Measurements from ENCODE around the gene ATP6AP1. TPM values are rescaled to one million over a fixed set of nuclear protein-coding genes. Genes with fewer than 3 reads are reported as not detected.

ATP6AP1 gene
- total and polyA plus RNA-seq, 10 of the 15 experiments (the other 5 are each of a cell fraction or from before 2014, with no cell fraction given), result 4.5 to 56.4 (median 32.0) TPM

DNA sequence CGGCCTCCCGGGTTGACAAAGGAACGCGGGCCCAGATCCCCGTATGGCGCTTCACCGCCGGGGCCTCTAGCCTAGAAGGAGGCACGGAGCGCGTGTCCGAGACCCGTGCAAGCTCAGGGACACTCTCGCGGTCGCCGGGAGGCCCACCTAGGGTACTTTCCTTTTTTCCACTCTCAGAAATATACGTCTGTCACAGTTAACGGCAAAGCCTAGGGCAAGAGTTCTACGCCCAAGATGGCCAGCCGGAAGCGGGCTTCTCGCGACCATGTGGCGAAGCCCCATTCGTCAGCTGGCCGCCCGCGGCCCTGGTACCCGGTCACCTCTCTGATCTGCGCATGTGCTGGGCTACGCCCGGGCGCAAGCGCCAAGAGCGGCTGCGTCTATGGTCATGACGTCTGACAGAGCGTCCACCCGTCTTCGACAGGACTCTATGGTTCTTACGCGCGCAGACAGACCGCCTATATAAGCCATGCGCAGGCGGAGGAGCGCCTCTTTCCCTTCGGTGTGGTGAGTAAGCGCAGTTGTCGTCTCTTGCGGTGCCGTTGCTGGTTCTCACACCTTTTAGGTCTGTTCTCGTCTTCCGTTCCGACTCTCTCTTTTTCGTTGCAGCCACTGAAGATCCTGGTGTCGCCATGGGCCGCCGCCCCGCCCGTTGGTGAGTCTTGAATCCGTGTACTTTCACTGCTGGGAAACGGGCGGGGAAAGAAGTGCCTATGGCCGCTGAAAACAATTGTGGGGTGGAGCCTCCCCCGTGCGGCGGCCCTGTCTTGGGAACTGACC lies 30.4 kb upstream of the ATP6AP1 start, which contains the start of gene RPL10 (continued):
- TF ChIP-seq SMARCA5 (IDR thresholded peaks at IDR 0.05), result 0 out of 2 replicates have a peak, but pooled peaks have one; percentile 53
- TF ChIP-seq FOXM1 (IDR thresholded peaks at IDR 0.05; ENCODE audit: low read depth, low read length), result no peak
- no peak for TF ChIP-seq YBX1 (IDR thresholded peaks at IDR 0.05)
- TF ChIP-seq IRF5 (IDR thresholded peaks at IDR 0.05; ENCODE audit: borderline replicate concordance), result no peak
- TF ChIP-seq SKIL (IDR thresholded peaks at IDR 0.05; ENCODE audit: low read depth, poor library complexity, severe bottlenecking), result no peak
- no peak for TF ChIP-seq IRF3 (IDR thresholded peaks at IDR 0.05)
- TF ChIP-seq, protein P1, sequence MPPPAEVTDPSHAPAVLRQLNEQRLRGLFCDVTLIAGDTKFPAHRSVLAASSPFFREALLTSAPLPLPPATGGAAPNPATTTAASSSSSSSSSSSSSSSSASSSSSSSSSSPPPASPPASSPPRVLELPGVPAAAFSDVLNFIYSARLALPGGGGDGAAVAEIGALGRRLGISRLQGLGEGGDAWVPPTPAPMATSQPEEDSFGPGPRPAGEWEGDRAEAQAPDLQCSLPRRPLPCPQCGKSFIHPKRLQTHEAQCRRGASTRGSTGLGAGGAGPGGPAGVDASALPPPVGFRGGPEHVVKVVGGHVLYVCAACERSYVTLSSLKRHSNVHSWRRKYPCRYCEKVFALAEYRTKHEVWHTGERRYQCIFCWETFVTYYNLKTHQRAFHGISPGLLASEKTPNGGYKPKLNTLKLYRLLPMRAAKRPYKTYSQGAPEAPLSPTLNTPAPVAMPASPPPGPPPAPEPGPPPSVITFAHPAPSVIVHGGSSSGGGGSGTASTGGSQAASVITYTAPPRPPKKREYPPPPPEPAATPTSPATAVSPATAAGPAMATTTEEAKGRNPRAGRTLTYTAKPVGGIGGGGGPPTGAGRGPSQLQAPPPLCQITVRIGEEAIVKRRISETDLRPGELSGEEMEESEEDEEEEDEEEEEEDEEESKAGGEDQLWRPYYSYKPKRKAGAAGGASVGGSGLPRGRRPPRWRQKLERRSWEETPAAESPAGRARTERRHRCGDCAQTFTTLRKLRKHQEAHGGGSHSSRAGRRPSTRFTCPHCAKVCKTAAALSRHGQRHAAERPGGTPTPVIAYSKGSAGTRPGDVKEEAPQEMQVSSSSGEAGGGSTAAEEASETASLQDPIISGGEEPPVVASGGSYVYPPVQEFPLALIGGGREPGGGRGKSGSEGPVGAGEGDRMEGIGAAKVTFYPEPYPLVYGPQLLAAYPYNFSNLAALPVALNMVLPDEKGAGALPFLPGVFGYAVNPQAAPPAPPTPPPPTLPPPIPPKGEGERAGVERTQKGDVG (CRISPR knock-in tag; IDR thresholded peaks at IDR 0.05), result no peak
- TF ChIP-seq SIN3A (IDR thresholded peaks at IDR 0.05; ENCODE audit: low read depth, low read length), result no peak; the same call in none of the 2 replicates
- TF ChIP-seq STAT3 (IDR thresholded peaks at IDR 0.05; ENCODE audit: low read depth, low read length), result no peak
- no peak for TF ChIP-seq SREBF1 (IDR thresholded peaks at IDR 0.05; ENCODE audit: low read length)
- TF ChIP-seq, protein P2, sequence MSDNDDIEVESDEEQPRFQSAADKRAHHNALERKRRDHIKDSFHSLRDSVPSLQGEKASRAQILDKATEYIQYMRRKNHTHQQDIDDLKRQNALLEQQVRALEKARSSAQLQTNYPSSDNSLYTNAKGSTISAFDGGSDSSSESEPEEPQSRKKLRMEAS (IDR thresholded peaks at IDR 0.05; ENCODE audit: low read depth, low read length), result peak; percentile 53; the same call in 1 of the 2 replicates
- TF ChIP-seq TARDBP (IDR thresholded peaks at IDR 0.05; ENCODE audit: borderline replicate concordance), result no peak
- 0 out of 2 replicates have a peak, but pooled peaks have one; percentile 34 for TF ChIP-seq NFYB (IDR thresholded peaks at IDR 0.05; ENCODE audit: insufficient read depth, low read depth, low read length)
- TF ChIP-seq YY1 (IDR thresholded peaks at IDR 0.05; ENCODE audit: low read depth, low read length), result peak; percentile 89
- TF ChIP-seq SPI1 (IDR thresholded peaks at IDR 0.05; ENCODE audit: borderline replicate concordance, insufficient read depth, low read depth, low read length), result no peak
- TF ChIP-seq PKNOX1 (IDR thresholded peaks at IDR 0.05), result peak; percentile 60; the same call in 1 of the 2 replicates
- no peak for TF ChIP-seq ETV6 (conservative IDR thresholded peaks at IDR 0.05 in 1 of 2, IDR thresholded peaks at IDR 0.05 in 1 of 2; ENCODE audit: borderline replicate concordance in 1 of 2, low read depth in 1 of 2)
- TF ChIP-seq WRNIP1 (IDR thresholded peaks at IDR 0.05; ENCODE audit: borderline replicate concordance, low read depth, low read length), result no peak

All from GM12878 (cell line).